COR-L47 (cell line): ENCODE data around the gene ZCCHC7.
"Not testable (repeated sequence)": the region's sequence is repeated elsewhere in the genome, so short reads cannot be mapped to it uniquely, and the experiment has no call there.

ENCODE experiments used
- DNase-seq: peaks from one replicate; lab custom pipeline; 2025; lab: John Stamatoyannopoulos, UW

The ZCCHC7 gene

GRCh38 chr9:37119907-37120842 lies at the start of gene ZCCHC7:
Gene ZCCHC7, plus strand, starts transcription at chr9:37120574.
- DNase-seq, result peak; percentile 91

GRCh38 chr9:37074790-37075189 lies 45.6 kb upstream of the ZCCHC7 start:
- not testable (repeated sequence) for DNase-seq

GRCh38 chr9:37079370-37080164 lies 40.8 kb upstream of the ZCCHC7 start:
- DNase-seq, result peak; percentile 90

GRCh38 chr9:37080165-37080628 lies 40.2 kb upstream of the ZCCHC7 start:
- not testable (repeated sequence) for DNase-seq

- DNase-seq, result not testable (repeated sequence)
Measured at GRCh38 chr9:37081507-37081906, 38.9 kb upstream of the ZCCHC7 start.

- no peak for DNase-seq
Measured at GRCh38 chr9:37082214-37082765, 38.1 kb upstream of the ZCCHC7 start.

GRCh38 chr9:37083654-37084053 lies 36.7 kb upstream of the ZCCHC7 start:
- no peak for DNase-seq

- no peak for DNase-seq
Measured at GRCh38 chr9:37085233-37085632, 35.1 kb upstream of the ZCCHC7 start.

GRCh38 chr9:37092714-37093295 lies 27.6 kb upstream of the ZCCHC7 start:
- DNase-seq, result not testable (repeated sequence)

- no peak for DNase-seq
Measured at GRCh38 chr9:37094751-37095150, 25.6 kb upstream of the ZCCHC7 start.

- DNase-seq, result no peak
Measured at GRCh38 chr9:37096628-37097027, 23.7 kb upstream of the ZCCHC7 start.

- no peak for DNase-seq
Measured at GRCh38 chr9:37097294-37097693, 23.1 kb upstream of the ZCCHC7 start.

- DNase-seq, result no peak
Measured at GRCh38 chr9:37100327-37100726, 20.0 kb upstream of the ZCCHC7 start.

- DNase-seq, result no peak
Measured at GRCh38 chr9:37100741-37101140, 19.6 kb upstream of the ZCCHC7 start.

GRCh38 chr9:37102486-37102885 lies 17.9 kb upstream of the ZCCHC7 start:
- DNase-seq, result no peak

GRCh38 chr9:37104183-37104889 lies 16.0 kb upstream of the ZCCHC7 start:
- DNase-seq, result no peak

- DNase-seq, result no peak
Measured at GRCh38 chr9:37105234-37105633, 15.1 kb upstream of the ZCCHC7 start.

- DNase-seq, result no peak
Measured at GRCh38 chr9:37107701-37108100, 12.7 kb upstream of the ZCCHC7 start.

- DNase-seq, result not testable (repeated sequence)
Measured at GRCh38 chr9:37114442-37114841, 5.9 kb upstream of the ZCCHC7 start.

- DNase-seq, result no peak
Measured at GRCh38 chr9:37117956-37118355, 2.4 kb upstream of the ZCCHC7 start.

- no peak for DNase-seq
Measured at GRCh38 chr9:37119360-37119759, 1.0 kb upstream of the ZCCHC7 start.
